GM13977 (cell line): ENCODE data around the gene GALNTL6.

Source experiments
- DNase-seq: peaks from one replicate; pipeline ENCODE4 v3.0.0; 2012; ENCODE audit warnings: low spot score
- in situ Hi-C: fragments of 300-500 bp; cut with MboI; formaldehyde crosslinking; loops from one replicate; pipeline ENCODE4 v1.12.0; 2022; ENCODE audit warnings: low sequenced_read_pairs, low pct_unique_long_range_greater_than_20kb, mixed read lengths, inconsistent platforms; ENCODE audit not compliant: unreplicated experiment
- TF ChIP-seq, protein P1 (sequence below): IDR thresholded peaks from 2 replicates; pipeline ENCODE4 v1.5.1; 2012; ENCODE audit warnings: mild to moderate bottlenecking, control low read depth; ENCODE audit not compliant: insufficient read depth; ENCODE audit errors: extremely low read depth, missing control alignments

The GALNTL6 gene

GRCh38 chr4:172850838-172851237, 1037.6 kb downstream of the GALNTL6 start:
- in situ Hi-C loops, result no loop called here
- DNase-seq, result no peak
- TF ChIP-seq, protein P1, sequence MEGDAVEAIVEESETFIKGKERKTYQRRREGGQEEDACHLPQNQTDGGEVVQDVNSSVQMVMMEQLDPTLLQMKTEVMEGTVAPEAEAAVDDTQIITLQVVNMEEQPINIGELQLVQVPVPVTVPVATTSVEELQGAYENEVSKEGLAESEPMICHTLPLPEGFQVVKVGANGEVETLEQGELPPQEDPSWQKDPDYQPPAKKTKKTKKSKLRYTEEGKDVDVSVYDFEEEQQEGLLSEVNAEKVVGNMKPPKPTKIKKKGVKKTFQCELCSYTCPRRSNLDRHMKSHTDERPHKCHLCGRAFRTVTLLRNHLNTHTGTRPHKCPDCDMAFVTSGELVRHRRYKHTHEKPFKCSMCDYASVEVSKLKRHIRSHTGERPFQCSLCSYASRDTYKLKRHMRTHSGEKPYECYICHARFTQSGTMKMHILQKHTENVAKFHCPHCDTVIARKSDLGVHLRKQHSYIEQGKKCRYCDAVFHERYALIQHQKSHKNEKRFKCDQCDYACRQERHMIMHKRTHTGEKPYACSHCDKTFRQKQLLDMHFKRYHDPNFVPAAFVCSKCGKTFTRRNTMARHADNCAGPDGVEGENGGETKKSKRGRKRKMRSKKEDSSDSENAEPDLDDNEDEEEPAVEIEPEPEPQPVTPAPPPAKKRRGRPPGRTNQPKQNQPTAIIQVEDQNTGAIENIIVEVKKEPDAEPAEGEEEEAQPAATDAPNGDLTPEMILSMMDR, result no peak

GRCh38 chr4:172851534-172851933, 1038.3 kb downstream of the GALNTL6 start:
- TF ChIP-seq, protein P1, result no peak
- in situ Hi-C loops, result no loop called here

DNA sequence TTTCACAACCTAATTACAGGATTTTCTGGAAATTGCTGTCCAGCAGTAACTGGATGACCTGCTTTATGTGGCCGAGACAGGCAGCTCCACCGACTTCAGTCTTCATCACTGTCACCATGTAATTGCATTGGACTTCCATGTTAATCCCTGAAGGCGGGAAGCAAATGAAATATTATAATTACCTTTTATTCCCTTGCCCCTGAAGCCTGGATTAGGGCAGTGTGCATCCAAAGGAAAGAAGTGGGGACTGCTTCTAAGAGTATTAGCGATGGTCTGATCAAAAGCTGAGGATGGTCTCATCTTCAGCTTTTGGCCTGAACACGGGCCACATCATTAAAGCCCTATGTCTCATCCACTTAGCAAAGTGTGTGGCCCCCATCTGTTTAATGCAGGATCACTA, 1043.8 kb downstream of the GALNTL6 start:
- in situ Hi-C loops, result no loop called here
- no peak for DNase-seq
- TF ChIP-seq, protein P1, result no peak

More at GRCh38 chr4:172851534-172851933, 1038.3 kb downstream of the GALNTL6 start:
- DNase-seq, result no peak

DNA sequence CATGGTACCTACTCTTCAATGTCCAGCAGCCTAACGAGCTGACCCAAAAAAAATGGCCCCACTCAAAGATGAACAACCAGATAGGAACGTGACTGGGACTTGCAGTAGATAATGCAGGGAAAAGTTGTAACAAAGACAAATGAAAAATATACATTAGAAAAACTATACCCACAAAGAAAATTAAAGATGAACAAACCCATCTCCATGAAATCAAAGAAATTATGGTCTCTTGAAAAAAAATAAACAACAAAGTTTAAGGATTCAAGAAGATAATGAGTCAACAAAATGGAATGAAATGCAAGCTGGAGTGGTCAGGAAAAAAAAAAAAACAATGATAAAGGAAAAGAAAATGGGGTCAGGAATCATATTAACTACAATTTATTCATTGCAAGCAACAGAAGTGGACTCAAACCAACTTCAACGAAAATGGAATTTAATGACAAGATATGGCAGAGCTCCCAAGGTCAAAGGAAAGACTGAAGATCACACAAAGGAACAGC, 1045.6 kb downstream of the GALNTL6 start:
- TF ChIP-seq, protein P1, result no peak
- no peak for DNase-seq
- in situ Hi-C loops, result no loop called here

DNA sequence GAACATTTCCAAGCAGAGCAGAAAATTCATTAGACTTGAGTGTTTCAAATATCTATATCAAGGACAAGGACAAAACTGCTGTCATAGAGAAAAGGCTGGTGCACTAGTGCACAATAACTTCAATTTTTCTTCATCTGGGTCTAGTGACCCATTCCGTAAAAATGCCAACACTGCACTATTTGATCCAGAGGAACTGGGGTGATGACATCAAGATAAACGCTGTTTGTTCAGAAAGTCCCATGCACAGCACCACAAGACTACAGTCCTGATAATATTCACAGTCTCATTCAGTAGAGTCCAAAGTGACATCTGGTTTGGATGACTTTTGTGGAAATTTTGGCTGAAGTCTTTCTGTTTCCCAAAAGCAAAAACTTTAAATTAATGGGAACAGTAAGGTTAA, 1051.9 kb downstream of the GALNTL6 start:
- TF ChIP-seq, protein P1, result no peak
- in situ Hi-C loops, result no loop called here
- DNase-seq, result no peak

GRCh38 chr4:172865531-172866127, 1052.4 kb downstream of the GALNTL6 start:
- TF ChIP-seq, protein P1, result no peak
- DNase-seq, result no peak
- in situ Hi-C loops, result no loop called here

GRCh38 chr4:172866421-172866820, 1053.2 kb downstream of the GALNTL6 start:
- no peak for DNase-seq
- TF ChIP-seq, protein P1, result no peak

More at GRCh38 chr4:172866421-172866820, 1053.2 kb downstream of the GALNTL6 start:
- in situ Hi-C loops, result no loop called here
